NCI-H2029 (cell line): Measurements from ENCODE around the gene RASA2.

Experiments used
- DNase-seq: peaks from one replicate; lab custom pipeline; 2025; lab: John Stamatoyannopoulos, UW

Gene RASA2

GRCh38 chr3:141646760-141647561, 160.1 kb downstream of the RASA2 start:
- peak; percentile 90 for DNase-seq

GRCh38 chr3:141647562-141647915, 160.7 kb downstream of the RASA2 start:
- DNase-seq: no peak

- no peak for DNase-seq
Observed at GRCh38 chr3:141648055-141648910, 161.5 kb downstream of the RASA2 start.

- DNase-seq: no peak
Observed at GRCh38 chr3:141649871-141650270, 163.0 kb downstream of the RASA2 start.

- DNase-seq: no peak
Observed at GRCh38 chr3:141650783-141651182, 164.0 kb downstream of the RASA2 start.

GRCh38 chr3:141651409-141651808, 164.6 kb downstream of the RASA2 start:
- DNase-seq: no peak

- DNase-seq: no peak
Observed at GRCh38 chr3:141652349-141652748, 165.5 kb downstream of the RASA2 start.

GRCh38 chr3:141653847-141654246, 167.0 kb downstream of the RASA2 start:
- DNase-seq: no peak

GRCh38 chr3:141655801-141656200, 169.0 kb downstream of the RASA2 start:
- DNase-seq: no peak

- no peak for DNase-seq
Observed at GRCh38 chr3:141656771-141657170, 169.9 kb downstream of the RASA2 start.

GRCh38 chr3:141657516-141657915, 170.7 kb downstream of the RASA2 start:
- no peak for DNase-seq

GRCh38 chr3:141659821-141660613, 173.2 kb downstream of the RASA2 start:
- peak; percentile 27 for DNase-seq

GRCh38 chr3:141660614-141660947, 173.8 kb downstream of the RASA2 start:
- no peak for DNase-seq

- DNase-seq: no peak
Observed at GRCh38 chr3:141661229-141662196, 174.7 kb downstream of the RASA2 start.

GRCh38 chr3:141663993-141664392, 177.2 kb downstream of the RASA2 start:
- DNase-seq: no peak
